GM21825 (cell line): ENCODE data around the gene TAS2R43.
A peak's percentile ranks its signal among the peaks of the same experiment; 100 is the strongest.
"Not testable (repeated sequence)": the region's sequence is repeated elsewhere in the genome, so short reads cannot be mapped to it uniquely, and the experiment has no call there.

ENCODE experiments used
- ATAC-seq: cut with Tn5 transposase; IDR thresholded peaks from one replicate; pipeline ENCODE4 v1.9.1; 2021; ENCODE audit warnings: mild to moderate bottlenecking, moderate library complexity; ENCODE audit not compliant: unreplicated experiment

Gene TAS2R43, protein sequence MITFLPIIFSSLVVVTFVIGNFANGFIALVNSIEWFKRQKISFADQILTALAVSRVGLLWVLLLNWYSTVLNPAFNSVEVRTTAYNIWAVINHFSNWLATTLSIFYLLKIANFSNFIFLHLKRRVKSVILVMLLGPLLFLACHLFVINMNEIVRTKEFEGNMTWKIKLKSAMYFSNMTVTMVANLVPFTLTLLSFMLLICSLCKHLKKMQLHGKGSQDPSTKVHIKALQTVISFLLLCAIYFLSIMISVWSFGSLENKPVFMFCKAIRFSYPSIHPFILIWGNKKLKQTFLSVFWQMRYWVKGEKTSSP

DNA sequence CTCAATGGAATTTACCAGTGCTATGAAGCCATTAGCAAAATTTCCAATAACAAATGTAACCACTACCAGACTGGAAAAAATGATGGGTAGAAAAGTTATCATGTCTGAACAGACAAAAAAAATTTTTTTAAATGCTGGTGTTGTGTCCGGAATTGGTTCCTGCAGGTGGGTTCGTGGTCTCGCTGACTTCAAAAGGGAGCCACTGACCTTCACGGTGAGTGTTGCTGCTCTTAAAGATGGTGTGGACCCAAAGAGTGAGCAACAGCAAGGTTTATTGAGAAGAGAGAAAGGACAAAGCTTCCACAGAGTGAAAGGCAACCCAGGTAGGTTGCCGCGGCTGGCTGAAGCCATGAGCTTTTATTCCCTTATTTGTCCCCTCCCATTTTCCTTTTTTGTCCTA is at the start of gene TAS2R43:
TAS2R43 (minus strand) TSS at position 186 of the 400 bp plus-strand sequence; CDS start at position 102, 84 bp downstream.
- ATAC-seq = no peak

DNA sequence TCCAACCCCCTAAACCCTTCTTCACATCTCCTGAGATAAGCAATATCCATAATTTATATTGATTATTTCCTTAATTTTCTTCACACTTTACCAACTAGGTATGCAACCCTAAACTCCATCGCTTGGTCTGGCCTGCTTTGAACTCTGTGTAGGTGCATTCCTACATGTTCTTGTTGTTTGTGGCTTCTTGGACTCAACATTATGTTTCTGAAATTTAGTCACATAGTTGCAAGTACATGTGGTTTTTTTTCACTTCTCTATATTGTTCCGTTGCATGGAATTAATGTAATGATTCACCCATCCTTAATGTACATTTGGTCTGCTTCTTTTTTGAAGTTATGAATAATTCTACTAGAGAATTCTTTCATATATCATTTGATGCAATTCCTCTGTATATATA is 44.0 kb upstream of the TAS2R43 start:
- ATAC-seq = no peak

DNA sequence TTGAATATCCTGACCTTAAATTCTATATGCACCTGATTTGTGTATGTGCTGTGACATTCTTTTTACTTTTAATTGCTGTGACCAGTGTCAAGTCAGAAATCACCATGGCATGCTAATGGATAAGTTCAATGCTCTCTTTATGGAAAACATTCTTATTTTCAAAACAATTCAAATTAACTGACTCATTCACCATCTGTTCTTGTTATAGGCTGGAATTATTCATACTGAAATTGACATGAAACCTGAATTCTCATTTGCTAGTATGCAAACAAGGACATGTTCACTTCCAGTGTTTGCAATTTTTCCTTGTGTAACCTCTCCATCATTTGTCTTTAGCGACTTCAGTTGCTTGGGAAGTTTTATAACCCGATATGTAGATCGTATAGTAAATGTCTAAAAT is 42.2 kb upstream of the TAS2R43 start, which contains the start of gene TAS2R30:
TAS2R30 (minus strand) TSS at position 340 of the 400 bp plus-strand sequence. CDS start 400 bp downstream, outside the sequence.
- ATAC-seq = no peak

DNA sequence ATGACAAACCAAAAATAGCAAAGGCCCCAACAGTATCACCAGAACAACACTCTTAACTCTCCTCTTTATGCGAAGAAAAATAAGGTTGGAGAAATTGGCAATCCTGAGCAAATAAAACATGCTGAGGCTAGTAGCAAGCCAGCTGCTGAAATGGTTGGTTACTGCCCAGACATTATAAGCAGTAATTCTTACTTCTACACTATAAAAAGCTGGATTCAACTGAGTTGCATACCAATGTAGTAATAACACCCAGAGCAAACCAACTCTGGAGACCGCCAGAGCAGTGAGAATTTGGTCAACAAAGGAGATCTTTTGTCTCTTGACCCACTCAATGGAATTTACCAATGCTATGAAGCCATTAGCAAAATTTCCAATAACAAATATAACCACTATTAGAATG is 41.7 kb upstream of the TAS2R43 start:
- no peak for ATAC-seq

DNA sequence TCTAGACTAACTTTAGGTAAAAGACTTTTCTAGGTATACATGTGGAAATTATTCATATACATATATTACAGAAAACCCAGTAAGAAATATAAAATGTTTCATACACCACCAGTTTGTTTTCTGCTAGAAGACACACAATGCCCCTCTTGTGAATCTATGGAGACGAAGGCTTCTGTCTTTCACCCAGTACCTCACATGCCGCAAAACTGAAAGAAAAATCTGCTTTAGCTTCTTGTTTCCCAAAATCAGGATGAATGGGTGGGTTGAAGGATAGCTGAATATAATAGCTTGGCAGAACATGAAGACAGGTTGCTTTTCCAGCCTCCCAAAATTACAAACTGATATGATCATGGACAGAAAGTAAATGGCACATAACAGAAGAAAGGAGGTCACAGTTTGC is 41.0 kb upstream of the TAS2R43 start:
- ATAC-seq = no peak

DNA sequence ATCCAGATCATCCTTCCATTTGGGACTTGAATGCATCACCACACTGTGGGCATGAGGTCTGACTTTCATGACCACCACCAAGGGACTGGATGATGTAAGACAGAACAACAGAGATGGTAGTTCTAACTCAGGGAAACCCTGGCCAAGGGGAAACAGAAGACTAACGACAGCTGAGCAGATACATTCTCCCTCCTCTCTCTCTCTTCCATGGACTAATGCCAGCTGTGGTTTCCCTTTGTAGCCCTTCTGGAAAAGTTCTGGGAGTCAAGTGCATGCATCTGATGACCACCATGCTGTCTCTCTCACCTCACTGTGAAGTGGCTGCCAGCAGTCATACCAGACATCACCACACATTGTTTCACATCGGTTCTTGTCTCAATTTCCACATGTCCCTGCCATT is 38.9 kb upstream of the TAS2R43 start:
- ATAC-seq = no peak

DNA sequence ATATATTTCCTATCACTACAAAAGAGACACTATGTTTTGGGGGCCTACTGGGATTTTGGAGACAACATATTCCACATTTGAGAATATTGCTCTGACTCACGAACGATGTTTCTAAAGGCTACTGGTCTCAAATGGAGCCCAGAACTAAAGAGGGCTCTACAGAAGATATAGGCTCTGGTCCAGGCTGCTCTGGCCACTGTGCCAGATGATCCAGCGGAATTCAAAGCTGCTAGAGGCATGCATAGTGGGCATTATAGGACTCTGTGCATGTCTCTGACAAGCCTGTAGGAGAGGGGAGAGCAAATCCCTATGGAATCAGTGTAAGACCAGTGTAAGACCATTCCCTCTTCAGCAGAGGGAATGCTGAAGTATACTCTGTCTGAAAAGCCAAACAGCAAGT is 38.3 kb upstream of the TAS2R43 start:
- no peak for ATAC-seq

DNA sequence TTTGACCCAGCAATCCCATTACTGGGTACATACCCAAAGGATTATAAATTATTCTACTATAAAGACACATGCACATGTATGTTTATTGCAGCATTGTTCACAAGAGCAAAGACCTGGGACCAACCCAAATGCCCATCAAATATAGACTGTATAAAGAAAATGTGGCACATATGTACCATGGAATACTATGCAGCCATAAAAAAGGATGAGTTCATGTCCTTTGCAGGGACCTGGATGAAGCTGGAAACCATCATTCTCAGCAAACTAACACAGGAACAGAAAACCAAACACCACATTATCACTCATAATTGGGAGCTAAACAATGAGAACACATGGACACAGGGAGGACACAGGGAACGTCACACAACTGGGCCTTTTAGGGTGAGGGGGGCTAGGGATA is 22.0 kb upstream of the TAS2R43 start:
- not testable (repeated sequence) for ATAC-seq

DNA sequence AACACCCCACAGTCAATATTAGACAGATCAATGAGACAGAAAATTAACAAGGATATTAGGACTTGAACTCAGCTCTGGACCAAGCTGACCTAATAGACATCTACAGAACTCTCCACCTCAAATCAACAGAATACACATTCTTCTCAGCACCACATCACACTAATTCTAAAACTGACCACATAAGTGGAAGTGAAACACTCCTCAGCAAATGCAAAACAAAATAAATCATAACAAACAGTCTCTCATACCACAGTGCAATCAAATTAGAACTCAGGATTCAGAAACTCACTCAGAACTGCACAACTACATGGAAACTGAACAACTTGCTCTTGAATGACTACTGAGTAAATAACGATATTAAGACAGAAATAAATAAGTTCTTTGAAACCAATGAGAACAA is 19.1 kb upstream of the TAS2R43 start:
- ATAC-seq = not testable (repeated sequence)

DNA sequence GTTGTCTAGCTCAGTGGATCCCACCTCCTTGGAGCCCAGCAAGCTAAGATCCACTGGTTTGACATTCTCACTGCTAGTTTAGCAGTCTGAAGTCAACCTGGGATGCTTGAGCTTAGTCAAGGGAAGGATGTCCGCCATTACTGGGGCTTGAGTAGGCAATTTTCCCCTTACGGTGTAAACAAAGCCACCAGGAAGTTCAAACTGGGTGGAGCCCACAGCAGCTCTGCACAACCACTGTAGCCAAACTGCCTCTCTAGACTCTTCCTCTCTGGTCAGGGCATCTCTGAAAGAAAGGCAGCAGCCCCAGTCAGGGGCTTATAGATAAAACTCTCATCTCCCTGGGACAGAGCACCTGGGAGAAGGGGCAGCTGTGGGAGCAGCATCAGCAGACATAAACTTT is 16.7 kb upstream of the TAS2R43 start:
- ATAC-seq = no peak

DNA sequence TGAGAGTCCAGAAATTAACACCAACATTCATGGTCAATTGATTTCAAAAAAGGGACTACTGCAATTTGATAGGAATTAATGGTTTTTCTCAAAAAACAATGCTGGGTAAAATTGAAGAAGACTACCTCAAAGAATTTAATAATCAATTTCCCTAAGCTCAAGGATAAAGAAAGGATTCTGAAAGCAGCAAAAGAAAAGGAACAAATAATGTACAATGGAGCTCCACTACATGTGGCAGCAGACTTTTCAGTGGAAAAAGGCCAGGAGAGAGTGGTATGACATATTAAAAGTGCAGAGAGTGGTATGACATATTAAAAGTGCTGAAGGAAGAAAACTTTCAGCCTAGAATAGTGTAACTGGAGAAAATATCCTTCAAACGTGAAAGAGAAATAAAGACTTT is 15.6 kb upstream of the TAS2R43 start:
- no peak for ATAC-seq

DNA sequence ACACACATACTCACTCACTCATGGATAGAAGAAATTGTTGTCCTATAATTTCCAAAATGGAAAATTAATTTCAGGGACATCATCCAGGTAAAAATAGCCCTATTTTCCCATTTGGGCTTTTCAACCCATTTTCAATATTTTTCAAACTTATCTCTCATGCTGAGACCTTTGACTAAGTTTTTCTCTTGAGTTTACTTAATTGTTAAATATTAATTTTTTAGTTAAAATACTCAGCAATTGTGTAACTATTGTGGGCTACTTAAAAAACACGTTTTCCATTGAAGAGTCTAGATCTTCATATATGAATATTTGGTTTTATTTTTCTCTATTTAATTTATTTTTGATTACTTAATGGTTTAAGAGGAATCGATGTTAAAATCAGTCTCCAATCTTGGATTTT is 14.2 kb upstream of the TAS2R43 start:
- no peak for ATAC-seq

DNA sequence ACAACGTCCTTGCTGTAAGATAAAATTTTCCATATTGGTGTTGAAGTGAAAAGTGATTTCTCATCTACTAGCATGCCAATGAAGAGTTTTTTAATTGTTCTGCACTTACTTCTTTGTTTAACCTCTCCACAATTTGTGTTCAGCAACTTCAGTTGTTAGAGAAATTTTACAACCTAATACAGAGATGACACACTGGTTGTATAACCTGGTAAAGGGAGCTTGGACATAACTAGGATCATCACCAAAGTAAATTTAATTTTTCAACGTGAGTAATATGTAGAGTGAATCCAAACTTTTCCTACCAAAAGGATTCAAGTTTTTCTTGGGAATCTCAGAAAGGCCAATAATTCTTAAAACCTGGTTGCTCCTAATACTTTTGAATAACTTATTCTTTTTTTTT is 13.4 kb upstream of the TAS2R43 start:
- no peak for ATAC-seq

DNA sequence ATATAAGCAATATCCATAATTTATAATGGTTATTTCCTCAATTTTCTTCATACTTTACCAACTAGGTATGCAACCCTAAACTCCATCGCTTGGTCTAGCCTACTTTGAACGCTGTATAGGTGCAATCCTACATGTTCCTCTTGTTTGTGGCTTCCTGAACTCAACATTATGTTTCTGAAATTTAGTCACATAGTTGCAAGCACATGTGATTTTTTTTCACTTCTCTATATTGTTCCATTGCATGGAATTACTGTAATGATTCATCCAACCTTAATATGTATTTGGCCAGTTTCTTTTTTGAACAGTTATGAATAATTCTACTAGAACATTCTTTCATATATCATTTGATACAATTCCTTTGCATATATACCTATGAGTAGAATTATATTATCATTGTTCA is 2.8 kb upstream of the TAS2R43 start:
- not testable (repeated sequence) for ATAC-seq

DNA sequence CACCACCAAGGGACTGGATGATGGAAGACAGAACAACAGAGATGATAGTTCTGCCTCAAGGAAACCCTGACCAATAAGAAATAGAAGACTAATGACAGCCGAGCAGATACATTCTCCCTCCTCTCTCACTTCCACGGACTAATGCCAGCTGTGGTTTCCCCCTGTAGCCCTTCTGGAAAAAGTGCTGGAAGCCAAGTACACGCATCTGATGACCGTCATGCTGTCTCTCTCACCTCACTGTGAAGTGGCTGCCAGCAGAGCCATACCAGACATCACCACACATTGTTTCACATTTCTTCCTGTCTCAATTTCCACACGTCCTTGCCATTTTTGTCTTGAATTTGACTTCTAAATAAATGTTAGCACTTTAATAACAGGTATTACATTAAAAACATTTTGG is 2.9 kb downstream of the TAS2R43 start:
- ATAC-seq = no peak

DNA sequence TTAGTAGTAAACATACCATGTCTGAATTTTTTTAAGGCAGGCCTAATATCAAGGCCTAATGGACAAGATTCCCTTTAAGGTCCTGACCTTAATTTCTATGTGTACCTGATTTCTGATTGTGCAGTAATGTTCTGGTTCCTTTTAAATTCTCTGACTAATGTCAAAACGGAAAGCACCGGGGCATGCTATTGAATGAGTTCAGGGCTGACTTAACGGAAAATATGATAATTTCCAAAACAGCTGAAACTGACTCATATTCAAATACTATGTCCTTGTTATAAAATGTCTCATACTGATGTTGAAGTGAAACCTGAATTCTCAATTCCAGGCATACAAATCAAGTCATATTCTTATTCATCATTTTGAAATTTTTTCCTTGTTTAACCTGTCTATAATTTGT is 6.7 kb downstream of the TAS2R43 start:
- ATAC-seq = peak; percentile 83

DNA sequence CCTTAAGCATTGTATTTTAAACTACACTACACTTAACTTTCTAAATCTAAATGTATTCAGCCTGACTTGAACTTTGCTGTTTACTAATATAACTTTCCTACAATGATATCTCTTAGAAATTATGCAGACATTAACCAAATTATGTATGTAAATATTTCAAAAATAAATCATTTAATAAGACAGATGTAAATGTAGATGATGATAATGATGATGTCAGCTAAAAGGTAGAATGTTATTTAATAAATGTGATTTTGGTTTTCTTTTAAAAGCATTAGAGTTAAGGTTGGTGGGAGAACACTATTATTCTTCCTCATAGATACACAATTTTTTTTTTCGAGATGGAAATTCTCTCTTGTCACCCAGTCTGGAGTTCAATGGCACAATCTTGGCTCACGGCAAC is 10.1 kb downstream of the TAS2R43 start:
- no peak for ATAC-seq

DNA sequence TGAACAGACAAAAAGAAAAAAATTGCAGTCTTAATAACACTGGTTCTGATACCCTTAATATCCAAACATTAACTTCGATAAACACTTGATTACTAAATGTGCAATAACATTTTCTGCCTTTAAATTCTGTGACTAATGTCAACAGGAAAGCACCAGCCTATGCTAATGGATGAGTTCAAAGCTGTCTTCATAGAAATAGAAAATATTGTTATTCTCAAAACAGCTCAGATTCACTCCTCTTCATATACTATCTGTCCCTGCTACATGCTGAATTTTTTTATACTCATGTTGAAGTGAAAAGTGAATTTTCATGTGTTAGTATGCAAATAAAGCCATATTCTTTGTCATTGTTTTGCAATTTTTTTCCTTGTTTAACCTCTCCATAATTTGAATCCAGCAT is 13.9 kb downstream of the TAS2R43 start:
- no peak for ATAC-seq

DNA sequence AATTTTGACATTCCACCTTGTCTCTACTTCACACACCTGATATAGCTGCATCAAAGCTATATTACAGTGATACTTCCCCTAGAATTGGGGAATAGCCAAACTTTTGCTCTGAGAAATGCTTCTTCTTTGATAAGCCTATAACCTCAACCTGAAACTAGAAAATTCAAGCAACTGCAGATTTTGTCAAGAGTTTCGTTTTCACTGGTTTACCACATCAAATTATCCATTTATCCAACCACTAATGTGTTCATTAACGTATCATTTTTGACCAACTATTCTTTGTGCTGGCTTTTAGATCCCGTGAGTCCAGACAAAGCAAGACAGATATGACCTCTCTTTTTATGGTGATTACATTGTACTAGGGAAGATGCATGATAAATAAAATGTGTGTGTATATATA is 16.5 kb downstream of the TAS2R43 start:
- ATAC-seq = peak; percentile 54

DNA sequence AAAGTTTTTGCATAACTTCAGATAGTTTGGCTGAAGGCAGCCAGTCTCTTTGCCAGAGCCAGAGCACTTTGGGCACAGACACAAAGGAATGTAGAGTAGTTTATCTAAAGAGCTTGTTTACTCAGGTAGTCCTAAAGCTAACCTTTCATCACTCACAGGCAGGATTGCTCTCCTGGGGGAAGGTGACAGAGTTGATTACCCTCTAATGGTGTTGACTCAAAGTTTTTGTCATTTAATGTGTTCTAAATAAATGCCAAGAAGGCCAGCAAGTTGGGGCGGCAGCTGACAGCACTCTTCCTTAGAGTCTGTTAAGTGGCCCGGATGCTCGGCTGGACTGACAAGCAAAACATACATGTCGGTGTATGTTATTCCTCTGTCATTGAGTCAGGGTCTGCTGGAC is 20.7 kb downstream of the TAS2R43 start:
- ATAC-seq = no peak

DNA sequence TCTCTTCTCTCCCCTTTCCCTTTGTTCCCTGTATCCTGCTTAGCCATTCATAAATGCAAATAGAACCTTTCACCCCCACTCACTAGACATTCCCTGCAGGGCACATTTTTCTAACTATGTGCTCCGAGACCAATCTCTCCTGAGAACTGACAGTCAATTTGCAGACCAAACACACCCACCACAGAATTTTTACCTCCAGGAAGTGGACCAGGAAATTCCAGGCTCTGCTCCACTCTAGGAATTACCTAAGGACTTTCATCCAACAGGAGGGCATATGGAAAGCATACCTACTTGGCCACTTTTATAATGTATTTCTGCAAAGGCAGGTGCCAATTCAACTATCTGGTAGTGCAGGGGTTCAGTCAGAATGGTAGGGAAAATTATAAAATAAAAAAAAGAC is 21.1 kb downstream of the TAS2R43 start:
- ATAC-seq = no peak

DNA sequence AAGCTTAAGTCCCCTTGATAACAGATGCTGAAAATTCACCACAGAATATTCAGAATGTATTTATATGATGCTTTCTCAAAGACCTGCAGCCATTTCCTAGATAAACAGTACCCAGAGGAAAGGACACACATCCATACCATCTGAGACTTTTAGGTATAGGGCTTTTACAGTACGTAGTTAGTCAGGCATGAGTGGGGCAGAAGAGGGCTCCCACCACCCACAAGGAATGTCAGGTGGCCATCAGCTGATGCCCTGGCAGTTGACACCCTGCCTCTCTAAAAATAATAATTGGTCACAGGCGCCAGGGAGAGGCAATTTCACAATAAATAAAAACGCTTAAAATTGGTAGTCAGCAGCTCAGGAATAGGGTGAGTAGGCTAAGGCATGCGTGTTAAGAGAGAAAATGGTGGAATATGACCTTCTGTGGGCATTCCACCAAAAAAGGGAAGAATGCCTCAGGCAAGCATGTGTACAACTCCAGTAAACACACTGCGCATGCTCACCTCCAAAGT is 22.2 kb downstream of the TAS2R43 start:
- no peak for ATAC-seq

DNA sequence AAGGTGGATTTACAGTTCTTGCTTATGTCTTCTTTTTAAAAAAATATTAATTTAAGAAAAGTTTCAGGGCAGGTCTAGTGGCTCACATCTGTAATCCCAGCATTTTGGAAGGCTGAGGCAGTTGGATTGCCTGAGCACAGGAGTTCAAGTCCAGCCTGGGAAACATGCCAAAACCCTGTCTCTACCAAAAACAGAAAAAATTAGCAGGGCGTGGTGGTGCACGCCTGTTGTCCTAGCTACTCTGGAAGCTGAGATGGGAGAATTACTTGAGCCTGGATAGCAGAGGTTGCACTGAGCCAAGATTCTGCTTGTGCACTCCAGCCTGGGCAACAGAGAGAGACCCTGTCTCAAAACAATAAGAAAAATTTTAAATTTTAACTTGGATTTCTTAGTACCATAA is 24.6 kb downstream of the TAS2R43 start:
- ATAC-seq = no peak
